ENCODE results near the gene DUSP5. TPM values are rescaled to one million over a fixed set of nuclear protein-coding genes. Genes with fewer than 3 reads are reported as not detected.

The DUSP5 gene
- total and polyA plus RNA-seq, 2 donors: 8.5 to 18.7 TPM

Other genes with a start within 250 kb of the DUSP5 start
- 21.5 TPM for gene SMNDC1, start 193.0 kb upstream of the DUSP5 start, total RNA-seq
- 17.0 TPM for gene SMNDC1, start 193.0 kb upstream of the DUSP5 start, polyA plus RNA-seq
- 50.7 TPM for gene SMC3, start 69.8 kb downstream of the DUSP5 start, total RNA-seq
- gene SMC3, start 69.8 kb downstream of the DUSP5 start, polyA plus RNA-seq: 25.8 TPM
- 2.3 TPM for gene RBM20, start 146.4 kb downstream of the DUSP5 start, total RNA-seq
- 0.68 TPM for gene RBM20, start 146.4 kb downstream of the DUSP5 start, polyA plus RNA-seq